Medulla oblongata (tissue), 1 donor: ENCODE results near the gene CDH22.
A peak's percentile ranks its signal among the peaks of the same experiment; 100 is the strongest.

ENCODE experiments used
- DNase-seq: peaks from one replicate; pipeline ENCODE4 v3.0.0-alpha.2; 2015; ENCODE audit errors: extremely low spot score

Gene CDH22

GRCh38 chr20:46172455-46172854 lies 135.8 kb downstream of the CDH22 start:
- no peak for DNase-seq

GRCh38 chr20:46171909-46172308 lies 136.4 kb downstream of the CDH22 start:
- DNase-seq = no peak

- no peak for DNase-seq
These were observed 136.8 kb downstream of the CDH22 start for GRCh38 chr20:46171476-46171875.

- DNase-seq = no peak
These were observed 138.8 kb downstream of the CDH22 start for GRCh38 chr20:46169245-46170171.

GRCh38 chr20:46168438-46168837 lies 139.9 kb downstream of the CDH22 start:
- no peak for DNase-seq

GRCh38 chr20:46167080-46167479 lies 141.2 kb downstream of the CDH22 start:
- DNase-seq = no peak

- no peak for DNase-seq
These were observed 144.0 kb downstream of the CDH22 start for GRCh38 chr20:46164254-46164653.

GRCh38 chr20:46161921-46162320 lies 146.4 kb downstream of the CDH22 start:
- no peak for DNase-seq

- no peak for DNase-seq
These were observed 147.6 kb downstream of the CDH22 start for GRCh38 chr20:46160661-46161060.

GRCh38 chr20:46159101-46159897 lies 149.0 kb downstream of the CDH22 start:
- DNase-seq = no peak

GRCh38 chr20:46158476-46158987 lies 149.8 kb downstream of the CDH22 start:
- no peak for DNase-seq

- no peak for DNase-seq
These were observed 150.7 kb downstream of the CDH22 start for GRCh38 chr20:46157625-46158024.

GRCh38 chr20:46157076-46157592 lies 151.2 kb downstream of the CDH22 start:
- DNase-seq = no peak

GRCh38 chr20:46156065-46156464 lies 152.2 kb downstream of the CDH22 start:
- no peak for DNase-seq

GRCh38 chr20:46154796-46155195 lies 153.5 kb downstream of the CDH22 start:
- DNase-seq = no peak

GRCh38 chr20:46154305-46154704 lies 154.0 kb downstream of the CDH22 start:
- DNase-seq = no peak

- DNase-seq = no peak
These were observed 155.3 kb downstream of the CDH22 start for GRCh38 chr20:46152824-46153586.

- no peak for DNase-seq
These were observed 156.4 kb downstream of the CDH22 start for GRCh38 chr20:46151936-46152335.

- DNase-seq = peak; percentile 69
These were observed 157.4 kb downstream of the CDH22 start for GRCh38 chr20:46150943-46151342.

GRCh38 chr20:46148313-46149208 lies 159.7 kb downstream of the CDH22 start:
- DNase-seq = no peak
